Upper lobe of left lung (tissue), 6 donors: Measurements from ENCODE around the gene PLXNA3. TPM values are rescaled to one million over a fixed set of nuclear protein-coding genes. Genes with fewer than 3 reads are reported as not detected.

Experiments used
- ATAC-seq, 2 donors: fragments of 200-7000 bp; cut with Tn5 transposase; one replicate each; pipeline ENCODE4 v1.9.1; 2022; ENCODE audit warnings: mild to moderate bottlenecking in 2 of 2, moderate library complexity in 2 of 2; ENCODE audit not compliant: low FRiP score in 2 of 2
- DNase-seq, 2 donors: peaks; one replicate each; pipeline ENCODE4 v3.0.0-alpha.2; 2019 to 2020
- H3K27ac ChIP-seq, 4 donors: fragments of 200-600 bp; sonication (generic); one replicate each; pipeline ENCODE4 v1.5.1; 2016 to 2019
- H3K27me3 ChIP-seq, 4 donors: fragments of 200-600 bp; sonication (generic); one replicate each; pipeline ENCODE4 v1.5.1; 2017 to 2019
- H3K36me3 ChIP-seq, 4 donors: fragments of 200-600 bp; sonication (generic); one replicate each; pipeline ENCODE4 v1.5.1; 2016 to 2019
- H3K4me1 ChIP-seq, 4 donors: fragments of 200-600 bp; sonication (generic); one replicate each; pipeline ENCODE4 v1.5.1; 2018 to 2019
- H3K4me3 ChIP-seq, 4 donors: fragments of 200-600 bp; sonication (generic); one replicate each; pipeline ENCODE4 v1.5.1; 2017 to 2019; ENCODE audit warnings: mild to moderate bottlenecking in 2 of 4, moderate library complexity in 1 of 4
- H3K9me3 ChIP-seq, 4 donors: fragments of 200-600 bp; sonication (generic); one replicate each; pipeline ENCODE4 v1.5.1; 2018 to 2019
- CTCF ChIP-seq, 6 experiments: fragments of 450-650 bp in 4 of 6; fragments of 200-600 bp in 2 of 6; sonication (generic) in 2 of 6; IDR thresholded peaks; one replicate each; pipeline ENCODE4 v1.5.1; 2016 to 2019; ENCODE audit warnings: antibody characterized with exemption in 6 of 6
- EP300 ChIP-seq, 4 donors: sonication (generic); formaldehyde crosslinking; IDR thresholded peaks; one replicate each; pipeline ENCODE4 v1.5.1; 2017; ENCODE audit warnings: antibody characterized with exemption in 4 of 4, control low read depth in 2 of 4
- POLR2A ChIP-seq, 4 donors: fragments of 450-650 bp; IDR thresholded peaks; one replicate each; pipeline ENCODE4 v1.5.1; 2016 to 2017; ENCODE audit warnings: antibody characterized with exemption in 4 of 4, mild to moderate bottlenecking in 2 of 4
- POLR2AphosphoS5 ChIP-seq, 2 donors: sonication (generic); formaldehyde crosslinking; IDR thresholded peaks; one replicate each; pipeline ENCODE4 v1.5.1; 2017; ENCODE audit warnings: antibody characterized with exemption in 2 of 2
- WGBS, 2 donors: methylation state at CpG; one replicate each; pipeline ENCODE4 v1.1.5; 2017 to 2018; 5-methylcytosine and 5-hydroxymethylcytosine counted together
- total RNA-seq, 6 donors: library from RNA; depleted of rRNA in 4 of 6; stranded (reverse); fragments of >200 nt in 4 of 6; gene quantifications; one replicate each; pipeline versions ENCODE4 v1.1.0 to v1.2.1, GENCODE V29; 2016 to 2021
- donor health status: DM: no; HTN: no; CAD: no; lungs with moderate emphysema.
- donor health status: DM: no; HTN: yes; CAD: no; lungs with severe emphysema.

Gene PLXNA3
- total RNA-seq, 6 donors from 2014 or later = 7.9 to 195 (median 36.3) TPM

GRCh38 chrX:154477891-154478477 lies 19.9 kb downstream of the PLXNA3 start:
- DNase-seq (no peak), ATAC-seq (no peak)
- peak overlapping the region in 3 of 4 donors; percentile 42 to 88 (median 81) for H3K27ac ChIP-seq
- no peaks in the 10 kb centered on the region for H3K9me3 ChIP-seq
- 71 to 83% methylated on average over 12 to 24 of the region's 24 CpGs for WGBS, 2 donors
- H3K4me3 ChIP-seq = peak overlapping the region; percentile 32 to 60 (median 52)
- no peaks in the 10 kb centered on the region for H3K36me3 ChIP-seq
- no peaks in the 10 kb centered on the region for H3K27me3 ChIP-seq
- peaks cover 0 to 6% (median 4%) of the 10 kb centered on the region in 4 donors for H3K4me1 ChIP-seq
- TF ChIP-seq CTCF (IDR thresholded peaks at IDR 0.05) (no peak), POLR2A (IDR thresholded peaks at IDR 0.05) (no peak), EP300 (IDR thresholded peaks at IDR 0.05) (no peak), POLR2AphosphoS5 (IDR thresholded peaks at IDR 0.05) (no peak)

GRCh38 chrX:154478728-154479622 lies 20.9 kb downstream of the PLXNA3 start, which contains the start of gene LAGE3:
LAGE3 (minus strand) TSS chrX:154479281; CDS start chrX:154478915, 366 bp downstream.
- DNase-seq (peak; percentile 94 to 99), ATAC-seq (peak; percentile 96 to 99)
- H3K9me3 ChIP-seq = no peaks in the 10 kb centered on the region
- peaks cover 0 to 1% (median 0%) of the 10 kb centered on the region in 4 donors for H3K36me3 ChIP-seq
- H3K4me1 ChIP-seq = peaks cover 0 to 6% (median 4%) of the 10 kb centered on the region in 4 donors
- H3K4me3 ChIP-seq = peak within 1 kb of the TSS; percentile 32 to 60 (median 52)
- TF ChIP-seq POLR2A (IDR thresholded peaks at IDR 0.05) (peak in 1 of 4 donors; percentile 80), EP300 (IDR thresholded peaks at IDR 0.05) (no peak), CTCF (IDR thresholded peaks at IDR 0.05) (no peak), POLR2AphosphoS5 (IDR thresholded peaks at IDR 0.05) (peak; percentile 14 to 59)
- peak within 1 kb of the TSS; percentile 75 to 88 (median 80) for H3K27ac ChIP-seq
- H3K27me3 ChIP-seq = no peaks in the 10 kb centered on the region
- WGBS, 2 donors = 44 to 46% methylated on average over 2 to 85 of the region's 85 CpGs

- Histone ChIP-seq H3K27me3 (no peaks in the 10 kb centered on the region), H3K4me3 (no peak overlapping the region), H3K27ac (no peak overlapping the region), H3K9me3 (no peaks in the 10 kb centered on the region), H3K4me1 (peaks cover 0 to 21% (median 12%) of the 10 kb centered on the region in 4 donors), H3K36me3 (peaks cover 0 to 7% (median 0%) of the 10 kb centered on the region in 4 donors)
- no peak for ATAC-seq
- DNase-seq = no peak
- TF ChIP-seq EP300 (IDR thresholded peaks at IDR 0.05) = no peak
- 85 to 88% methylated on average over 4 to 5 of the region's 5 CpGs for WGBS, 2 donors
These were observed 23.1 kb downstream of the PLXNA3 start for GRCh38 chrX:154481195-154481594.

- Histone ChIP-seq H3K4me1 (peaks cover 0 to 25% (median 12%) of the 10 kb centered on the region in 4 donors), H3K36me3 (peaks cover 0 to 7% (median 0%) of the 10 kb centered on the region in 4 donors), H3K27me3 (no peaks in the 10 kb centered on the region), H3K4me3 (no peak overlapping the region), H3K27ac (no peak overlapping the region), H3K9me3 (no peaks in the 10 kb centered on the region)
- DNase-seq (no peak), ATAC-seq (no peak)
- WGBS, 2 donors = 85 to 86% methylated on average over 7 to 14 of the region's 14 CpGs
- TF ChIP-seq POLR2AphosphoS5 (IDR thresholded peaks at IDR 0.05) = no peak
- no peak for TF ChIP-seq POLR2A (IDR thresholded peaks at IDR 0.05)
- no peak for TF ChIP-seq CTCF (IDR thresholded peaks at IDR 0.05)
- TF ChIP-seq EP300 (IDR thresholded peaks at IDR 0.05) = no peak
These were observed 24.0 kb downstream of the PLXNA3 start for GRCh38 chrX:154481911-154482601.

- ATAC-seq (no peak), DNase-seq (no peak)
- no peak for TF ChIP-seq POLR2A (IDR thresholded peaks at IDR 0.05)
- no peak for TF ChIP-seq POLR2AphosphoS5 (IDR thresholded peaks at IDR 0.05)
- TF ChIP-seq CTCF (IDR thresholded peaks at IDR 0.05) = no peak
- TF ChIP-seq EP300 (IDR thresholded peaks at IDR 0.05) = no peak
- H3K36me3 ChIP-seq = peaks cover 0 to 8% (median 0%) of the 10 kb centered on the region in 4 donors
- peaks cover 0 to 32% (median 12%) of the 10 kb centered on the region in 4 donors for H3K4me1 ChIP-seq
- H3K27me3 ChIP-seq = no peaks in the 10 kb centered on the region
- no peak overlapping the region for H3K4me3 ChIP-seq
- WGBS, 2 donors = 58 to 100% methylated on average over 1 to 4 of the region's 7 CpGs
- no peak overlapping the region for H3K27ac ChIP-seq
- no peaks in the 10 kb centered on the region for H3K9me3 ChIP-seq
These were observed 24.7 kb downstream of the PLXNA3 start for GRCh38 chrX:154482786-154483185.
